B cell (primary cell): ENCODE data around the gene ABHD6. TPM values are rescaled to one million over a fixed set of nuclear protein-coding genes. Genes with fewer than 3 reads are reported as not detected.

ENCODE experiments used
- ATAC-seq: fragments of 200-7000 bp; cut with Tn5 transposase; one replicate; pipeline ENCODE4 v1.10.0; 2021; ENCODE audit warnings: low read depth, mild to moderate bottlenecking, moderate number of reproducible peaks, moderate library complexity
- CTCF ChIA-PET: fragments of 350-600 bp; sonication (Branson Sonifier 250); formaldehyde crosslinking; loops from one replicate; lab custom pipeline; 2021; ENCODE audit warnings: antibody characterized with exemption, inconsistent platforms; lab: Charles Lee
- POLR2A ChIA-PET: fragments of 350-600 bp; sonication (Branson Sonifier 250); formaldehyde crosslinking; loops from one replicate; lab custom pipeline; 2021; ENCODE audit warnings: antibody characterized with exemption; lab: Charles Lee
- DNase-seq: peaks from one replicate; pipeline ENCODE4 v3.0.0; 2013
- H2AFZ ChIP-seq: 2 replicates; pipeline ENCODE4 v1.6.1; 2012; ENCODE audit warnings: mild to moderate bottlenecking, low read depth, low read length; ENCODE audit not compliant: insufficient read depth, poor library complexity, severe bottlenecking
- H3K27ac ChIP-seq, 2 donors: 1 replicate in 1 of 2; 2 replicates in 1 of 2; pipeline ENCODE4 v1.5.1; 2012 to 2013; ENCODE audit warnings: low read length in 2 of 2, mild to moderate bottlenecking in 2 of 2, moderate library complexity in 1 of 2
- H3K27me3 ChIP-seq, 4 experiments: fragments of 200-600 bp in 1 of 4; sonication (generic) in 1 of 4; replicated peaks in 1 of 4; 1 replicate in 2 of 4; 2 replicates in 2 of 4; pipeline versions ENCODE4 v1.6.1 to v1.7.0; 2013 to 2016; ENCODE audit warnings: low read length in 3 of 4, mild to moderate bottlenecking in 2 of 4, mixed read lengths in 1 of 4, moderate library complexity in 1 of 4; ENCODE audit not compliant: insufficient read depth in 4 of 4, control insufficient read depth in 3 of 4; ENCODE audit errors: control extremely low read depth in 1 of 4
- H3K36me3 ChIP-seq, 2 experiments: replicated peaks in 1 of 2; 1 replicate in 1 of 2; 2 replicates in 1 of 2; pipeline versions ENCODE4 v1.6.1 to v1.7.1; 2013; ENCODE audit warnings: low read length in 1 of 2; ENCODE audit not compliant: insufficient read depth in 2 of 2, control insufficient read depth in 1 of 2; ENCODE audit errors: control extremely low read depth in 1 of 2, extremely low read depth in 1 of 2
- H3K4me1 ChIP-seq, 2 donors: fragments of 200-600 bp in 1 of 2; sonication (generic) in 1 of 2; 1 replicate in 1 of 2; 2 replicates in 1 of 2; pipeline versions ENCODE4 v1.5.1 to v1.6.1; 2013 to 2017; ENCODE audit warnings: low read length in 2 of 2; ENCODE audit not compliant: control insufficient read depth in 2 of 2, insufficient read depth in 2 of 2
- H3K4me2 ChIP-seq: replicated peaks from 2 replicates; pipeline ENCODE3; 2012; ENCODE audit warnings: mild to moderate bottlenecking, low read depth, low read length; ENCODE audit not compliant: poor library complexity, severe bottlenecking
- H3K4me3 ChIP-seq, 5 experiments: fragments of 200-600 bp in 1 of 5; sonication (generic) in 1 of 5; 1 replicate in 3 of 5; 2 replicates in 2 of 5; pipeline versions ENCODE4 v1.5.1 to v1.7.0; 2011 to 2016; ENCODE audit warnings: low read length in 4 of 5, mild to moderate bottlenecking in 4 of 5, low read depth in 2 of 5, control low read depth in 1 of 5, moderate library complexity in 1 of 5; ENCODE audit not compliant: insufficient read depth in 1 of 5; ENCODE audit errors: control extremely low read depth in 1 of 5, extremely low read depth in 1 of 5
- H3K79me2 ChIP-seq: fragments of 200-600 bp; sonication (generic); one replicate; pipeline ENCODE4 v1.6.0; 2016; ENCODE audit warnings: low read length; ENCODE audit not compliant: control insufficient read depth, insufficient read depth
- H3K9ac ChIP-seq: fragments of 200-600 bp; sonication (generic); 2 replicates; pipeline ENCODE4 v1.6.1; 2017; ENCODE audit warnings: mild to moderate bottlenecking, low read length, moderate library complexity
- H3K9me3 ChIP-seq, 3 donors: one replicate each; pipeline versions ENCODE4 v1.6.1 to v1.7.1; 2013; ENCODE audit warnings: low read length in 2 of 3; ENCODE audit not compliant: control insufficient read depth in 2 of 3, insufficient read depth in 1 of 3; ENCODE audit errors: control extremely low read depth in 1 of 3
- H4K20me1 ChIP-seq: 2 replicates; pipeline ENCODE4 v1.6.0; 2012; ENCODE audit warnings: mild to moderate bottlenecking, low read length; ENCODE audit not compliant: insufficient read depth, control insufficient read depth, poor library complexity, severe bottlenecking
- H3K27ac Mint-ChIP-seq: one replicate; pipeline ENCODE4 v1.8.0; 2021; ENCODE audit warnings: mixed read lengths
- H3K27me3 Mint-ChIP-seq: one replicate; pipeline ENCODE4 v1.8.0; 2021; ENCODE audit warnings: mixed read lengths
- H3K4me1 Mint-ChIP-seq: one replicate; pipeline ENCODE4 v1.8.0; 2021; ENCODE audit warnings: mixed read lengths
- H3K4me3 Mint-ChIP-seq: one replicate; pipeline ENCODE4 v1.8.0; 2021; ENCODE audit warnings: mixed read lengths
- H3K9me3 Mint-ChIP-seq: one replicate; pipeline ENCODE4 v1.8.0; 2022; ENCODE audit warnings: mixed read lengths; ENCODE audit not compliant: insufficient read depth
- EZH2 ChIP-seq: IDR thresholded peaks from 2 replicates; pipeline ENCODE4 v1.6.1; 2012; ENCODE audit warnings: borderline replicate concordance, low read depth, mild to moderate bottlenecking, moderate library complexity, low read length; ENCODE audit not compliant: insufficient read depth, poor library complexity, severe bottlenecking
- WGBS: methylation state at CpG from one replicate; pipeline ENCODE4 v1.1.5; 2013; ENCODE audit warnings: missing lambda C conversion rate; ENCODE audit not compliant: insufficient coverage; 5-methylcytosine and 5-hydroxymethylcytosine counted together
- intact Hi-C: fragments of 100-400 bp; cut with micrococcal nuclease; formaldehyde crosslinking; loops from one replicate; pipeline ENCODE4 v1.10.0; 2022
- polyA plus RNA-seq: library from polyadenylated mRNA; depleted of rRNA; stranded (reverse); fragments of >200 nt; gene quantifications from 2 replicates; pipeline ENCODE4 v1.2.3, GENCODE V29; 2012
- total RNA-seq, 2 donors: library from RNA; stranded (reverse); fragments of 120-200 nt in 1 of 2; gene quantifications; 1 replicate in 1 of 2; 2 replicates in 1 of 2; pipeline versions ENCODE4 v1.2.3 to v1.2.4, GENCODE V29; 2013 to 2022
- TF ChIP-seq, protein P1 (sequence below): fragments of 200-600 bp; IDR thresholded peaks from one replicate; pipeline ENCODE4 v1.8.0; 2022; ENCODE audit warnings: antibody characterized with exemption, mild to moderate bottlenecking

ABHD6 gene
- total and polyA plus RNA-seq, 2 donors (not counting 1 experiment from before 2014, with no cell fraction given) = 4.5 to 24.2 TPM

DNA sequence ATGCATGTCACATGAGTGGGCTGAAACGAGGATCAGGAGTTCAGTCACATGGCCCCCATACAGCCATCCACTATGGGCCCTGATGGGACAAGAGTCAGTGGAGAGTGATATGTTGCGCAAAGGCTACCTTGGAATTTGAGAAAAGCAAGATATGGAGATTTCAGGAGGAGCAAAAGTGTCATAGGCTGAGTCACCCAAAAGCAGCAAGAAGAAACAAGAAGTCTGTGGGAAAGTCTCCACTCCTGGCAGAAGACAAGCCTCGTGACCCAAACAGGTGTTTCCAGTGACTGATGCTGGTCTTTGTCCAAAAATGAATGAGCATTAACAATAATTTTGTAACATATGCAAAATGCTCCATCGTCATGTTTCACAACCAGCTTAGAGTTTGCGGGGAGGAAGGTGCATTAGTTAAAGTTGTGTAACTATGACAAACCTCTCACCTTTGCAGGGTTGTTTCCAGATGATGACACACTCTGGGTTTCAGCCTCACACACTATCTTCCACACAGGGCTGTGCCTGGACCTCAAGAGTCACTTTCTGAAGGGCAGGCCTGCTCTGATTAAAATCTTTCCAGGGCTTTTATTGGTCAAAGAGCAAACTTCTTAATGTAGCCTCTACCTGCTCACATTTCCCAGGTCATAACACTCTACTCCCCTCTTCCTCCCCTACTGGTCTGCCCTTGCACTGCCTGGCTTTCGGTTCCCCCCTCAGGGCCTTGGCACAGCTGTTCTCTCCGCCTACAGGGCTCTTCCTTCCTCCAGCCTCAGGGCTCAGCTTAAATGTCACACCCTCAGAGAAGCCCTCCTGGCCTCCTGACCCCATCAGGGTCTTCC, 22.9 kb upstream of the ABHD6 start:
- Histone ChIP-seq H3K27ac (peak overlapping the region; percentile 84 to 86), H3K79me2 (no peaks in the 10 kb centered on the region), H3K27me3 (no peaks in the 10 kb centered on the region), H3K4me2 (peak overlapping the region; percentile 65), H3K9ac (peak overlapping the region; percentile 14), H3K9me3 (no peaks in the 10 kb centered on the region), H3K36me3 (no peaks in the 10 kb centered on the region), H3K4me3 (peak overlapping the region in 1 of 5 experiments; percentile 28), H2AFZ (peak overlapping the region; percentile 20), H3K4me1 (peaks cover 55 to 62% of the 10 kb centered on the region in 2 donors), H4K20me1 (no peaks in the 10 kb centered on the region)
- DNase-seq = peak; percentile 84
- TF ChIP-seq, protein P1, sequence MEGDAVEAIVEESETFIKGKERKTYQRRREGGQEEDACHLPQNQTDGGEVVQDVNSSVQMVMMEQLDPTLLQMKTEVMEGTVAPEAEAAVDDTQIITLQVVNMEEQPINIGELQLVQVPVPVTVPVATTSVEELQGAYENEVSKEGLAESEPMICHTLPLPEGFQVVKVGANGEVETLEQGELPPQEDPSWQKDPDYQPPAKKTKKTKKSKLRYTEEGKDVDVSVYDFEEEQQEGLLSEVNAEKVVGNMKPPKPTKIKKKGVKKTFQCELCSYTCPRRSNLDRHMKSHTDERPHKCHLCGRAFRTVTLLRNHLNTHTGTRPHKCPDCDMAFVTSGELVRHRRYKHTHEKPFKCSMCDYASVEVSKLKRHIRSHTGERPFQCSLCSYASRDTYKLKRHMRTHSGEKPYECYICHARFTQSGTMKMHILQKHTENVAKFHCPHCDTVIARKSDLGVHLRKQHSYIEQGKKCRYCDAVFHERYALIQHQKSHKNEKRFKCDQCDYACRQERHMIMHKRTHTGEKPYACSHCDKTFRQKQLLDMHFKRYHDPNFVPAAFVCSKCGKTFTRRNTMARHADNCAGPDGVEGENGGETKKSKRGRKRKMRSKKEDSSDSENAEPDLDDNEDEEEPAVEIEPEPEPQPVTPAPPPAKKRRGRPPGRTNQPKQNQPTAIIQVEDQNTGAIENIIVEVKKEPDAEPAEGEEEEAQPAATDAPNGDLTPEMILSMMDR = peak; percentile 50
- no peak for TF ChIP-seq EZH2
- ATAC-seq = peak; percentile 88
- WGBS = 35% methylated on average over 4 of the region's 7 CpGs
- no peaks in the 10 kb centered on the region for H3K9me3 Mint-ChIP-seq
- no peaks in the 10 kb centered on the region for H3K27me3 Mint-ChIP-seq
- peaks cover 56% of the 10 kb centered on the region for H3K4me1 Mint-ChIP-seq
- POLR2A ChIA-PET = interaction anchor here (0.6 to 3.9 kb wide), 7 partner anchors 10 to 245 kb away, joined by 3 to 23 read pairs (median 3); no protein-coding TSS in a partner anchor
- intact Hi-C loops = loop anchor here (1.0 to 5.0 kb wide), 2 partner anchors 18 to 37 kb away; no protein-coding TSS in a partner anchor
- peak overlapping the region; percentile 96 for H3K27ac Mint-ChIP-seq
- CTCF ChIA-PET = interaction anchor here (0.6 to 12.6 kb wide), 15 partner anchors 10 to 214 kb away, joined by 3 to 336 read pairs (median 12); partner anchors contain the start of genes HTD2 and RPP14
- peak overlapping the region; percentile 78 for H3K4me3 Mint-ChIP-seq
